ENCODE results near the gene DSCAM.

The DSCAM gene

DNA sequence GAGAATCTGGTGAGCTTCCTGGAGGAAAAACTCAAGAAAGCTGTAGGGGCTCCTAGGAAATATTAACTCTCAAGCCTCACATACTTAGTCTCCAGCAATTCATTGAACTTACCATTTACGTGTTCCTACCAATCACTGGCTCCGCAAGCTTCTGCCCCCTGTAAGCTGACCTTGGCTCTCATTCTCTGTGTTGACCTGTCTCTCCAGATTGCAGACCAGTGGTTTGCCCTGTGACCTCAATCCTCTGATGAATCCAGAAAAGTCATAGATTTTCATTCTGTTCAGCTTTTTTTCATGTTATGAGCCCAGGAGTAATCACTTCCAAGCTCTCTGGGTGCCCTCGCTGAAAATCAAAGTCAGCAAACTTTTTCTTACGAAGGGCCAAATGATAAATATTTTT lies 241.9 kb downstream of the DSCAM start:
- H3K9ac ChIP-seq (ENCODE audit: low read depth in 1 of 2, low read length in 2 of 2): no peak overlapping the region
- H3K27me3 ChIP-seq (ENCODE audit: control insufficient read depth in 1 of 2, insufficient read depth in 2 of 2, low read length in 2 of 2): no peaks in the 10 kb centered on the region
- no peak overlapping the region for H3K4me3 ChIP-seq (ENCODE audit: low read depth in 1 of 2, low read length in 2 of 2)
- H3K9me3 ChIP-seq (ENCODE audit: control insufficient read depth in 1 of 2, low read length in 2 of 2): peaks cover 0 to 5% of the 10 kb centered on the region in 2 donors
- no peak overlapping the region for H3K27ac ChIP-seq (ENCODE audit: low read depth, low read length)
- H3K4me1 ChIP-seq (ENCODE audit: control insufficient read depth in 1 of 2, insufficient read depth in 2 of 2, low read length in 2 of 2): no peaks in the 10 kb centered on the region
- no peaks in the 10 kb centered on the region for H3K36me3 ChIP-seq (ENCODE audit: control insufficient read depth in 1 of 2, insufficient read depth in 2 of 2, low read length in 2 of 2)

GRCh38 chr21:40603774-40604173 lies 243.2 kb downstream of the DSCAM start:
- Histone ChIP-seq H3K27me3 (ENCODE audit: control insufficient read depth in 1 of 2, insufficient read depth in 2 of 2, low read length in 2 of 2) (no peaks in the 10 kb centered on the region), H3K4me3 (ENCODE audit: low read depth in 1 of 2, low read length in 2 of 2) (no peak overlapping the region), H3K27ac (ENCODE audit: low read depth, low read length) (no peak overlapping the region), H3K36me3 (ENCODE audit: control insufficient read depth in 1 of 2, insufficient read depth in 2 of 2, low read length in 2 of 2) (no peaks in the 10 kb centered on the region), H3K4me1 (ENCODE audit: control insufficient read depth in 1 of 2, insufficient read depth in 2 of 2, low read length in 2 of 2) (no peaks in the 10 kb centered on the region), H3K9ac (ENCODE audit: low read depth in 1 of 2, low read length in 2 of 2) (no peak overlapping the region), H3K9me3 (ENCODE audit: control insufficient read depth in 1 of 2, low read length in 2 of 2) (peaks cover 0 to 5% of the 10 kb centered on the region in 2 donors)

GRCh38 chr21:40602080-40602479 lies 244.9 kb downstream of the DSCAM start:
- Histone ChIP-seq H3K9me3 (ENCODE audit: control insufficient read depth in 1 of 2, low read length in 2 of 2) (peaks cover 0 to 5% of the 10 kb centered on the region in 2 donors), H3K27me3 (ENCODE audit: control insufficient read depth in 1 of 2, insufficient read depth in 2 of 2, low read length in 2 of 2) (no peaks in the 10 kb centered on the region)

DNA sequence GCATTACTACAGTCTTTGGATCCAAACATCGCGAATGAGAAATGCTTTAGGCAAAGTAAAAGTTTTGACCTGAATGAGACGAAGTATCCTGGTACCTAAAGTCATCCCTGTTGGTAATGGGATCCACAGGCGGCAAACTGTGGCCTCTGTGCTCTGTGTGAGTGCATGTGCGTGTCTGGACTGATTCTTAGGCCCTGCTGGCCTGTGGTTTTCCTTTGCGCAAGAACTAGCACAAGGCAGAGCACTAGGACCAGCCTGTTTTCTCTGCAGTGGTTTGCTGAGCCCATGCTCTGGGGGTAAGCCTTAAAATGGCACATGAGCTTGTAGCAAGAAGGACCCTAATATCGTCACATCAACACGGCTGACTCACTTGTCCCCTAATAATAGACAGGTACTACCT lies 251.2 kb downstream of the DSCAM start:
- Histone ChIP-seq H3K36me3 (ENCODE audit: control insufficient read depth in 1 of 2, insufficient read depth in 2 of 2, low read length in 2 of 2) (no peaks in the 10 kb centered on the region), H3K9ac (ENCODE audit: low read depth in 1 of 2, low read length in 2 of 2) (no peak overlapping the region), H3K4me1 (ENCODE audit: control insufficient read depth in 1 of 2, insufficient read depth in 2 of 2, low read length in 2 of 2) (no peaks in the 10 kb centered on the region), H3K27ac (ENCODE audit: low read depth, low read length) (no peak overlapping the region), H3K4me3 (ENCODE audit: low read depth in 1 of 2, low read length in 2 of 2) (no peak overlapping the region), H3K9me3 (ENCODE audit: control insufficient read depth in 1 of 2, low read length in 2 of 2) (no peaks in the 10 kb centered on the region), H3K27me3 (ENCODE audit: control insufficient read depth in 1 of 2, insufficient read depth in 2 of 2, low read length in 2 of 2) (no peaks in the 10 kb centered on the region)

More at GRCh38 chr21:40602080-40602479, 244.9 kb downstream of the DSCAM start:
- no peaks in the 10 kb centered on the region for H3K4me1 ChIP-seq (ENCODE audit: control insufficient read depth in 1 of 2, insufficient read depth in 2 of 2, low read length in 2 of 2)
- H3K4me3 ChIP-seq (ENCODE audit: low read depth in 1 of 2, low read length in 2 of 2): no peak overlapping the region
- H3K9ac ChIP-seq (ENCODE audit: low read depth in 1 of 2, low read length in 2 of 2): no peak overlapping the region
- no peak overlapping the region for H3K27ac ChIP-seq (ENCODE audit: low read depth, low read length)
- H3K36me3 ChIP-seq (ENCODE audit: control insufficient read depth in 1 of 2, insufficient read depth in 2 of 2, low read length in 2 of 2): no peaks in the 10 kb centered on the region

GRCh38 chr21:40587736-40588346 lies 259.1 kb downstream of the DSCAM start:
- no peaks in the 10 kb centered on the region for H3K36me3 ChIP-seq (ENCODE audit: control insufficient read depth in 1 of 2, insufficient read depth in 2 of 2, low read length in 2 of 2)
- H3K27me3 ChIP-seq (ENCODE audit: control insufficient read depth in 1 of 2, insufficient read depth in 2 of 2, low read length in 2 of 2): no peaks in the 10 kb centered on the region
- no peak overlapping the region for H3K4me3 ChIP-seq (ENCODE audit: low read depth in 1 of 2, low read length in 2 of 2)
- H3K27ac ChIP-seq (ENCODE audit: low read depth, low read length): no peak overlapping the region
- H3K4me1 ChIP-seq (ENCODE audit: control insufficient read depth in 1 of 2, insufficient read depth in 2 of 2, low read length in 2 of 2): no peaks in the 10 kb centered on the region
- no peak overlapping the region for H3K9ac ChIP-seq (ENCODE audit: low read depth in 1 of 2, low read length in 2 of 2)
- no peaks in the 10 kb centered on the region for H3K9me3 ChIP-seq (ENCODE audit: control insufficient read depth in 1 of 2, low read length in 2 of 2)

DNA sequence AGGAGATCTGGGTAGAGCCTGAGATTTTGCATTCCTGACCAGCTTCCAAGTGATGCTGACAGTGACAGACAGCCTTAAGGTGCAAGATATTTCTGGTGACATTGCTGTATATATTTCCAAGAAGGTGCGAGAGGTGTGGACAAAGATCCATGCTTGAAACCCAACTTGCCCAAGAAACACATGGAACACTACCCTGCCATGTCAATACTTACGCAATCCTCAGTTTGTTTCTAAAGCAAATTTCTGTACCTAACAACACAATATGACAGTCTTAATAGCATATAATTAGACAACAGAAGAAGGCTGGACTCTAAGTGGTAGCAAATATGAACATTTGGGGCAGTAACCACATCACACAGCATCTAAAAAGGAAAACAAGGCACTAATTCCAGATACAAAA lies 260.4 kb downstream of the DSCAM start:
- H3K4me3 ChIP-seq (ENCODE audit: low read depth in 1 of 2, low read length in 2 of 2): no peak overlapping the region
- no peak overlapping the region for H3K9ac ChIP-seq (ENCODE audit: low read depth in 1 of 2, low read length in 2 of 2)
- H3K4me1 ChIP-seq (ENCODE audit: control insufficient read depth in 1 of 2, insufficient read depth in 2 of 2, low read length in 2 of 2): no peaks in the 10 kb centered on the region
- H3K27me3 ChIP-seq (ENCODE audit: control insufficient read depth in 1 of 2, insufficient read depth in 2 of 2, low read length in 2 of 2): no peaks in the 10 kb centered on the region
- no peaks in the 10 kb centered on the region for H3K36me3 ChIP-seq (ENCODE audit: control insufficient read depth in 1 of 2, insufficient read depth in 2 of 2, low read length in 2 of 2)
- H3K9me3 ChIP-seq (ENCODE audit: control insufficient read depth in 1 of 2, low read length in 2 of 2): no peaks in the 10 kb centered on the region
- no peak overlapping the region for H3K27ac ChIP-seq (ENCODE audit: low read depth, low read length)

DNA sequence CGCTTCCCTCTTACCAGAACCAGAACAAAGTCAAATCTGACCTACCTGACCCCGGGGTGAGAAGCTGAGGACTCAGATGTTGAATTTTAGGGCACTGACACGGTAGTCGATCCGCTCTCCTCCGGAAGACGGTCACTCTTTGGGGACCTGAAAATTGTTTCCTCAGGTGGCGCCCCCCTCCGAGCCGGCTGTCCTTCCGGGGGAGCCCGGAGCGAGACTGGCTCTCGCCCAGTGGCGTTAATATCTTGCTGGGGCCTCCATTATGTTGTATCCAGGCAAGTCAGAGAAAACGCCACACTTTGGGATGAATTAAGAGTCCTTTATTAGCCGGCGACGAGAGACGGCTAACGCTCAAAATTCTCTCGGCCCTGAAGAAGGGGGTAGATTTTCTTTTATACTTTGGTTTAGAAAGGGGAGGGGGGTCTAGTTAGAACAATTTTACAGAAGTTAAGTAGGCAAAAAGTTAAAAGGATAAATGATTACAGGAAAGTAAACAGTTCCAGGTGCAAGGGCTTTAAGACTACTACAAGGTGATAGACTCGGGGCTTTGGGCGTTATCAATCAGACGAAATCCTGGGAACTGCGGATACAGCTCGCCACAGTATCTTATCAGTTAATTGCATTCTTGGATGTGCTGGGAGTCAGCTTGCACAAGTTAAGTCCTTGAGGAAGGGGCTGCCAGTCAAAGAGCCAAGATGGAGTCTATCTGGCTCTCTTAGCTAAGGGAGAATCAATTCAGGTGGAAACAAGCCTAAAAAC lies 269.5 kb downstream of the DSCAM start:
- H3K4me1 ChIP-seq (ENCODE audit: control insufficient read depth in 1 of 2, insufficient read depth in 2 of 2, low read length in 2 of 2): no peaks in the 10 kb centered on the region
- H3K9me3 ChIP-seq (ENCODE audit: control insufficient read depth in 1 of 2, low read length in 2 of 2): no peaks in the 10 kb centered on the region
- no peak overlapping the region for H3K4me3 ChIP-seq (ENCODE audit: low read depth in 1 of 2, low read length in 2 of 2)
- no peaks in the 10 kb centered on the region for H3K36me3 ChIP-seq (ENCODE audit: control insufficient read depth in 1 of 2, insufficient read depth in 2 of 2, low read length in 2 of 2)
- no peaks in the 10 kb centered on the region for H3K27me3 ChIP-seq (ENCODE audit: control insufficient read depth in 1 of 2, insufficient read depth in 2 of 2, low read length in 2 of 2)
- H3K27ac ChIP-seq (ENCODE audit: low read depth, low read length): no peak overlapping the region
- H3K9ac ChIP-seq (ENCODE audit: low read depth in 1 of 2, low read length in 2 of 2): no peak overlapping the region

DNA sequence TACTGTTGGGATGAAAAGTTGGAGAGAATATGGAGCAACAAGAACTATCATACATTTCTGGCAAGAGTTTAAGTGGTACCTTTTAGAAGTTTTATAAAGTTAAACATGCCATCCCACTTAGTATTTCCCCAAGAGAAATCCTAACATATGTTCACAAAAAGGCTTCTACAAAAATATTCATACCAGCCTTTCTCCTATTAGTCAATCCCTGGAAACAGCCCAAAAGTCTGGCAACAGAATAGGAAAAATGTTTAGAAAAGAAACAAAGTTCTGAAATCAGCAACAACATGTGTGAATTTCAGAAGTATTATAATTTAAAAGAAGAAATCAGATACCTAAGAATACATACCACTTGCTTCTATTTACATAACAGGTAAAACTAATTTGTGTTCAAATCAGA lies 271.0 kb downstream of the DSCAM start:
- Histone ChIP-seq H3K4me3 (ENCODE audit: low read depth in 1 of 2, low read length in 2 of 2) (no peak overlapping the region), H3K27me3 (ENCODE audit: control insufficient read depth in 1 of 2, insufficient read depth in 2 of 2, low read length in 2 of 2) (no peaks in the 10 kb centered on the region), H3K27ac (ENCODE audit: low read depth, low read length) (no peak overlapping the region), H3K4me1 (ENCODE audit: control insufficient read depth in 1 of 2, insufficient read depth in 2 of 2, low read length in 2 of 2) (no peaks in the 10 kb centered on the region), H3K9me3 (ENCODE audit: control insufficient read depth in 1 of 2, low read length in 2 of 2) (no peaks in the 10 kb centered on the region), H3K9ac (ENCODE audit: low read depth in 1 of 2, low read length in 2 of 2) (no peak overlapping the region), H3K36me3 (ENCODE audit: control insufficient read depth in 1 of 2, insufficient read depth in 2 of 2, low read length in 2 of 2) (no peaks in the 10 kb centered on the region)

DNA sequence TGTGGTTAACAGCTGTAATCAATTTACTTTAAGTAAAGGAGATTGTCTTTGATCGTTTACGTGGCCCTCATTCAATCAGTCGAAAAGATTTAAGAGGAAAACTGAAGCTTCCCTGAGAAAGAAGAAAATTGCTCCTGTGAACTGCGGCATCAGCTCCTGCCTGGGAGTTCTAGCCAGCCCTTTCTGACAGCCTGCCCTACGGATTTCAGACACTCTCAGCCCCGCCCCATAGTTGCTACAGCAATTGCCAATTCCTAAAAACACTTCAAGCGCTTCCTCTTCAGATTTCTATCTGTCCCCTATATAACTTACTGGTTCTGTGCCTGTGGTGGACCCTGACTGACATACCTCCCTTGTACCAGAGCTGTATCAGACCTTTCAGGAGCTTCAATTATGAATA lies 277.6 kb downstream of the DSCAM start:
- Histone ChIP-seq H3K4me3 (ENCODE audit: low read depth in 1 of 2, low read length in 2 of 2) (no peak overlapping the region), H3K27ac (ENCODE audit: low read depth, low read length) (no peak overlapping the region), H3K4me1 (ENCODE audit: control insufficient read depth in 1 of 2, insufficient read depth in 2 of 2, low read length in 2 of 2) (no peaks in the 10 kb centered on the region), H3K9me3 (ENCODE audit: control insufficient read depth in 1 of 2, low read length in 2 of 2) (no peaks in the 10 kb centered on the region), H3K27me3 (ENCODE audit: control insufficient read depth in 1 of 2, insufficient read depth in 2 of 2, low read length in 2 of 2) (no peaks in the 10 kb centered on the region), H3K36me3 (ENCODE audit: control insufficient read depth in 1 of 2, insufficient read depth in 2 of 2, low read length in 2 of 2) (no peaks in the 10 kb centered on the region), H3K9ac (ENCODE audit: low read depth in 1 of 2, low read length in 2 of 2) (no peak overlapping the region)

DNA sequence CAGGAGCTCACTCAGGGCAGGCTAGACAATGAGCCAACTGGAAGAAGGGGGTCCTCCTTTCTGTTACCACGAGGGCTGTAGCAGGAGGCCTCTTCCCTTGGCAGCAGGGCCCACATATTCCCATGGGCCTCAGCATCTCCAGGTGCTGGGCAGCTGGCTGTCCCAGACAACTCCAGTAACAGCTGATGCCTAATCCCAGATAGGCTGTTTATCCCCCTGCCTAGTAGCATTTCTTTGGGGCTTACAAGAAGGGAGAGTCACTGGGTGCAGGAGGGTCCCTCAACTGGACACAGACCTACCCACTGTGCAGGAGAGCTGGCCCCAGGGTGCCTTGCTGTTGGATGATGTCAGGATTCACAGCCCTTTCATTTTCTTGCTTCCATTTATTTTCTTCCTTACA lies 278.2 kb downstream of the DSCAM start:
- Histone ChIP-seq H3K9me3 (ENCODE audit: control insufficient read depth in 1 of 2, low read length in 2 of 2) (no peaks in the 10 kb centered on the region), H3K27me3 (ENCODE audit: control insufficient read depth in 1 of 2, insufficient read depth in 2 of 2, low read length in 2 of 2) (no peaks in the 10 kb centered on the region), H3K4me3 (ENCODE audit: low read depth in 1 of 2, low read length in 2 of 2) (no peak overlapping the region), H3K27ac (ENCODE audit: low read depth, low read length) (no peak overlapping the region), H3K36me3 (ENCODE audit: control insufficient read depth in 1 of 2, insufficient read depth in 2 of 2, low read length in 2 of 2) (no peaks in the 10 kb centered on the region), H3K9ac (ENCODE audit: low read depth in 1 of 2, low read length in 2 of 2) (no peak overlapping the region), H3K4me1 (ENCODE audit: control insufficient read depth in 1 of 2, insufficient read depth in 2 of 2, low read length in 2 of 2) (no peaks in the 10 kb centered on the region)

Data from duodenal mucosa (tissue), 2 donors.